ENCODE data around the gene SLC6A5. TPM values are rescaled to one million over a fixed set of nuclear protein-coding genes. Genes with fewer than 3 reads are reported as not detected.

The SLC6A5 gene
- total RNA-seq, 4 donors from 2014 or later: not detected

DNA sequence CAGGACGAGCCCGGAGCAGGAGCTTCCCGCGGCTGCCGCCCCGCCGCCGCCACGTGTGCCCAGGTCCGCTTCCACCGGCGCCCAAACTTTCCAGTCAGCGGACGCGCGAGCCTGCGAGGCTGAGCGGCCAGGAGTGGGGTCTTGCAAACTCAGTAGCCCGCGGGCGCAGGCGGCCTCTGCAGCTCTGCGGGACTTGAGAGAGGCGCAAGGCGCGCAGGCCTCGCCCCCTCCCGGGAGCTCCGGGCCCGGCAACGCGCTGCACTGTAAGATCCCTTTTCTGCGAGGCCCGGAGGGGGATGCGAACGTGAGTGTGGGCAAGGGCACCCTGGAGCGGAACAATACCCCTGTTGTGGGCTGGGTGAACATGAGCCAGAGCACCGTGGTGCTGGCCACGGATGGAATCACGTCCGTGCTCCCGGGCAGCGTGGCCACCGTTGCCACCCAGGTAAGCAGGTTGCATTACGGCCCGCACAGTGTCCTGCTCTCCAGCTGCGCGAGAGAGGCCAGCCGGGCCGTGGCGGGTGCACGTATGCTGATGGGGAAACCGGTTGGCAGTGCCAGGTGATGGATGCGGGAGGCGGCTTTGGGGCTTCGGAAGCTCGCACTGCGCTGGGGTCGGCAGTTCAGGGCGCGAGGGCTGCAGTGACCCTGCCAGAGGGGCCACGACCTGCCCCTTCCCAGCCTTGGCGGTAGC lies 2.0 kb downstream of the SLC6A5 start:
- Histone ChIP-seq H3K27me3 (peaks cover 0 to 40% of the 10 kb centered on the region in 2 donors), H3K9me3 (no peaks in the 10 kb centered on the region), H3K4me1 (peaks cover 0 to 8% of the 10 kb centered on the region in 2 donors), H3K4me3 (no peak overlapping the region), H3K27ac (no peak overlapping the region), H3K36me3 (no peaks in the 10 kb centered on the region)
- DNase-seq: no peak
- no peak for TF ChIP-seq POLR2A (IDR thresholded peaks at IDR 0.05)
- TF ChIP-seq, protein P1, sequence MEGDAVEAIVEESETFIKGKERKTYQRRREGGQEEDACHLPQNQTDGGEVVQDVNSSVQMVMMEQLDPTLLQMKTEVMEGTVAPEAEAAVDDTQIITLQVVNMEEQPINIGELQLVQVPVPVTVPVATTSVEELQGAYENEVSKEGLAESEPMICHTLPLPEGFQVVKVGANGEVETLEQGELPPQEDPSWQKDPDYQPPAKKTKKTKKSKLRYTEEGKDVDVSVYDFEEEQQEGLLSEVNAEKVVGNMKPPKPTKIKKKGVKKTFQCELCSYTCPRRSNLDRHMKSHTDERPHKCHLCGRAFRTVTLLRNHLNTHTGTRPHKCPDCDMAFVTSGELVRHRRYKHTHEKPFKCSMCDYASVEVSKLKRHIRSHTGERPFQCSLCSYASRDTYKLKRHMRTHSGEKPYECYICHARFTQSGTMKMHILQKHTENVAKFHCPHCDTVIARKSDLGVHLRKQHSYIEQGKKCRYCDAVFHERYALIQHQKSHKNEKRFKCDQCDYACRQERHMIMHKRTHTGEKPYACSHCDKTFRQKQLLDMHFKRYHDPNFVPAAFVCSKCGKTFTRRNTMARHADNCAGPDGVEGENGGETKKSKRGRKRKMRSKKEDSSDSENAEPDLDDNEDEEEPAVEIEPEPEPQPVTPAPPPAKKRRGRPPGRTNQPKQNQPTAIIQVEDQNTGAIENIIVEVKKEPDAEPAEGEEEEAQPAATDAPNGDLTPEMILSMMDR (IDR thresholded peaks at IDR 0.05): no peak
- intact Hi-C loops (cut with DNase I; ENCODE audit: low total_unique reads): no loop called here

DNA sequence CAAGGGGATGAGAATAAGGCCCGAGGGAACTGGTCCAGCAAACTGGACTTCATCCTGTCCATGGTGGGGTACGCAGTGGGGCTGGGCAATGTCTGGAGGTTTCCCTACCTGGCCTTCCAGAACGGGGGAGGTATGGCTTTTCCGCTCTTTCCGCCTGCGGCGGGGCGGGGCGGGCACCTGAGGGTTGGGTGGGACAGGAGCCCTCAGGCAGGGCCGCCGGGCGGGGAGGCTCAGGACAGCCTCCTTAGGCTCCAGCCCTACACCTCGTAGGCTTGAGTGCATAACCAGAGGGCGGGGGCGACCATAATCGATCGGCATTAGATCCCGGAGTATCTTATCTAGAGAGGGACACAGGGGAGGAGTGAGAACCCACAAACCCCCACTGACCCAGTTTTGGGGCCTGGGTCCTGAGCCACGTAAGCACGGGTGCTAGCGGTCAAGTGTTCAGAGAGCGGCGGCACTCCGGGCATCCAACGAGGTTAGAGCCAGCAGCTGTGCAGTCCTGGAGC lies 4.9 kb downstream of the SLC6A5 start:
- intact Hi-C loops (cut with DNase I; ENCODE audit: low total_unique reads): no loop called here
- peaks cover 0 to 32% of the 10 kb centered on the region in 2 donors for H3K27me3 ChIP-seq

DNA sequence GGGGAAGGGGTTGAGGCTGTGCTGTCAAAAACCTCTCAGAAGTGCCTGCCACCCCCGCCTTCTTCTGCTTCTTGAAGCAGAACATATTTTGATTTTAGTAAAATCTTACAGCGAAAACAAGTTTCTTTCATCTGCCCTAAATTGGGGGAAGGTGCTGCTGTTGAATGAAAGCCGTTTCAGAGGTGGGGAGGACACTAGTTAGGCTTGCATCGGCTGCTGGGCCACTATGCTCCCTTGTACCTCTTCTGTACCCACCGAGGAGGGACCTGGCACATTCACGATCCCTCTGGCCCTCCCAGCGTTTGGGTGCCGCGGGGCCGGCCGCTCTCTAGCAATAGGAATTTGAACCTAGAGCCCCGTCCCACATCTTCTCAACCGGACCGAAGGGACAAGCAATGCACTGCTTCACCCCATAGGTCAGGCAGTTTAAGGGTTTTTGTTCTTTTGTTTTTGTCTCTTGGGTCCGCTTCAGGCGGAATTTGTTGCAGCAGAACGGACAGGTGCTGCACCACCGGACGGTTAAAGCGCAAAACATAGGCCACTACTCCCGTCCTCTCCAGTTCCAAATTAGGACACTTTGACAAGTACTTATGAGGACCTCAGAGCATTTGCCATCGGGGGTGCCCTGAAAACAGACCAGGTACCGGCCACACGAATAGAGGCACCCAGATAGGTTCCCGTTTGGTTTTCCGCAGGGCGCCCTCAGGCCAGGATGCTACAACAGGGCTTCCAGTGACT lies 5.6 kb downstream of the SLC6A5 start:
- no peak for DNase-seq
- TF ChIP-seq POLR2A (IDR thresholded peaks at IDR 0.05): no peak
- TF ChIP-seq, protein P1 (IDR thresholded peaks at IDR 0.05): no peak
- H3K4me3 ChIP-seq: no peak overlapping the region
- H3K9me3 ChIP-seq: no peaks in the 10 kb centered on the region
- intact Hi-C loops (cut with DNase I; ENCODE audit: low total_unique reads): no loop called here
- no peaks in the 10 kb centered on the region for H3K4me1 ChIP-seq
- peaks cover 0 to 26% of the 10 kb centered on the region in 2 donors for H3K27me3 ChIP-seq
- H3K36me3 ChIP-seq: no peaks in the 10 kb centered on the region
- H3K27ac ChIP-seq: no peak overlapping the region

More for the DNA sequence above, 4.9 kb downstream of the SLC6A5 start:
- TF ChIP-seq POLR2A (IDR thresholded peaks at IDR 0.05): no peak
- TF ChIP-seq, protein P1 (IDR thresholded peaks at IDR 0.05): no peak
- no peak overlapping the region for H3K4me3 ChIP-seq
- H3K27ac ChIP-seq: no peak overlapping the region
- no peaks in the 10 kb centered on the region for H3K9me3 ChIP-seq
- no peak for DNase-seq
- H3K36me3 ChIP-seq: no peaks in the 10 kb centered on the region
- H3K4me1 ChIP-seq: no peaks in the 10 kb centered on the region

DNA sequence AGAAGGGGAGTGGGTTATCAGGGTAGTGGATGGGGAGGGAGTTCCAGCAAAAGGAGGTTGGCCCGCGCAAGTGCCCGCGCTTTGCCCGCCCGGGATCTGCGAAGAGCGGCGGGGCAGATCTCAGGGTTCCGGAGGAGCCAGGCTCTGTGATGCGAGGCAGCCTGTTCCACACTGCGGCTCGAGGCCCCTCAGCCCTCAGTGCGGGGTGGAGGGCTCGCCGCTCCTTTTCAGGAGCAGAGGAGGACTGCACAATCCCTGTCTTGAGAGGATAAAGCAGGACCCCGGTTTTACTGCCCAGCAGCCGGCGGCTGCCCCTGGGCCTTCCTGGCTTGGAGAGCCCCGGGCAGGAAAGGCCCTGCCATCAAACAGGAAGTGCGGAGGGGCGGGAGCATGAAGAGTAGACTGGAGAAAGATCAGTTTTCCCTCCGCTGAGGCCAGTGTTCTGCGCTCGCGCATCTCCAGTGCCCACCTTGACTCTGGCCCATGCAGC lies 6.2 kb downstream of the SLC6A5 start:
- DNase-seq: no peak
- no peaks in the 10 kb centered on the region for H3K9me3 ChIP-seq
- TF ChIP-seq, protein P1 (IDR thresholded peaks at IDR 0.05): no peak
- no peak for TF ChIP-seq POLR2A (IDR thresholded peaks at IDR 0.05)
- peaks cover 0 to 22% of the 10 kb centered on the region in 2 donors for H3K27me3 ChIP-seq
- no peaks in the 10 kb centered on the region for H3K36me3 ChIP-seq
- intact Hi-C loops (cut with DNase I; ENCODE audit: low total_unique reads): no loop called here
- H3K4me1 ChIP-seq: no peaks in the 10 kb centered on the region
- H3K27ac ChIP-seq: no peak overlapping the region
- no peak overlapping the region for H3K4me3 ChIP-seq

DNA sequence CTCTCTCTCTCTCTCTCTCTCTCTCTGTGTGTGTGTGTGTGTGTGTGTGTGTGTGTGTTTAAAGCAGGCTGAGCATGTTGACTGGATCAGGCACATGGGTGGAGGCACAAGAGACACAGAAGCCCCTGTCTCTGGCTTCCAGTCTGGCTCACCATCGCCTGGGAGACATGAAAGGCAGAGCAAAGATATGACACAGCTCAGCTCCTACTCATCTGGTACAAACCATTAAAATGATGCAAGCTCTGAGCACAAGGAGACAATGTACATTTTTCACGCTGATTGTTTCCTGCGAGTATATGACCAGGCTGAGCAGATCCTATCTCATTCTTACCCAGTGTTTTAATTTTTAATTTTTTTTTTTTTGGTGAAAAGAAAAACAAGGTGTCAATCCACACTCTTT lies 9.5 kb downstream of the SLC6A5 start:
- H3K4me3 ChIP-seq: no peak overlapping the region
- no peak for TF ChIP-seq POLR2A (IDR thresholded peaks at IDR 0.05)
- TF ChIP-seq, protein P1 (IDR thresholded peaks at IDR 0.05): no peak
- H3K27me3 ChIP-seq: peaks cover 0 to 12% of the 10 kb centered on the region in 2 donors
- H3K9me3 ChIP-seq: no peaks in the 10 kb centered on the region
- H3K4me1 ChIP-seq: no peaks in the 10 kb centered on the region
- H3K36me3 ChIP-seq: no peaks in the 10 kb centered on the region
- intact Hi-C loops (cut with DNase I; ENCODE audit: low total_unique reads): no loop called here
- H3K27ac ChIP-seq: no peak overlapping the region
- no peak for DNase-seq
